Measurements from ENCODE around the gene EN1. TPM values are rescaled to one million over a fixed set of nuclear protein-coding genes. Genes with fewer than 3 reads are reported as not detected.

The EN1 gene
- total and polyA plus RNA-seq, 2 of the 4 experiments (the other 2 are of a cell fraction): not detected

- intact Hi-C loops (cut with micrococcal nuclease): no loop called here
- Histone ChIP-seq H2BK120ac (ENCODE audit: low read depth, low read length) (no peak overlapping the region), H3K9me1 (ENCODE audit: insufficient read depth, low read length) (no peaks in the 10 kb centered on the region), H2BK15ac (ENCODE audit: low read depth, low read length) (no peak overlapping the region), H3K36me3 (ENCODE audit: control insufficient read depth, insufficient read depth, low read length) (no peaks in the 10 kb centered on the region), H3K9ac (ENCODE audit: low read depth, low read length) (no peak overlapping the region), H4K5ac (ENCODE audit: low read depth, low read length) (no peak overlapping the region), H4K20me1 (ENCODE audit: insufficient read depth, low read length) (no peaks in the 10 kb centered on the region), H4K8ac (ENCODE audit: low read depth in 2 of 2, low read length in 2 of 2) (no peak overlapping the region), H4K91ac (ENCODE audit: insufficient read depth, low read depth, low read length) (no peak overlapping the region), H3K4me3 (ENCODE audit: insufficient read depth, low read depth, low read length) (no peak overlapping the region), H2BK5ac (ENCODE audit: low read depth, low read length, poor library complexity, severe bottlenecking) (no peak overlapping the region), H3K18ac (ENCODE audit: low read depth, low read length) (no peak overlapping the region), H2AK5ac (ENCODE audit: low read depth, low read length) (no peak overlapping the region), H3K56ac (ENCODE audit: extremely low read depth, insufficient read depth, low read length) (no peak overlapping the region), H3K23ac (ENCODE audit: low read depth, low read length) (no peak overlapping the region), H3K4me1 (ENCODE audit: control insufficient read depth, insufficient read depth, low read length) (no peaks in the 10 kb centered on the region), H2BK20ac (ENCODE audit: low read depth, low read length) (no peak overlapping the region), H2AFZ (replicated peaks; ENCODE audit: low read length, poor library complexity) (no peak overlapping the region), H3K27me3 (ENCODE audit: control insufficient read depth, insufficient read depth, low read length) (peaks cover 29% of the 10 kb centered on the region), H3K9me3 (ENCODE audit: control insufficient read depth, insufficient read depth, low read length) (no peaks in the 10 kb centered on the region), H3K4ac (ENCODE audit: low read depth, low read length) (no peak overlapping the region), H3K4me2 (ENCODE audit: low read depth, low read length) (no peak overlapping the region), H3K27ac (ENCODE audit: insufficient read depth, low read length) (no peak overlapping the region), H3K79me1 (ENCODE audit: low read depth in 1 of 2, low read length in 2 of 2) (no peaks in the 10 kb centered on the region), H2AK9ac (replicated peaks; ENCODE audit: low read depth, low read length, poor library complexity) (peak overlapping the region; percentile 42), H3K14ac (replicated peaks; ENCODE audit: low read depth, low read length) (no peak overlapping the region)
- TF ChIP-seq RFX5 (IDR thresholded peaks at IDR 0.05; ENCODE audit: low read depth, low read length): no peak
- TF ChIP-seq SMC3 (IDR thresholded peaks at IDR 0.05; ENCODE audit: low read depth, low read length): no peak
- TF ChIP-seq, protein P1, sequence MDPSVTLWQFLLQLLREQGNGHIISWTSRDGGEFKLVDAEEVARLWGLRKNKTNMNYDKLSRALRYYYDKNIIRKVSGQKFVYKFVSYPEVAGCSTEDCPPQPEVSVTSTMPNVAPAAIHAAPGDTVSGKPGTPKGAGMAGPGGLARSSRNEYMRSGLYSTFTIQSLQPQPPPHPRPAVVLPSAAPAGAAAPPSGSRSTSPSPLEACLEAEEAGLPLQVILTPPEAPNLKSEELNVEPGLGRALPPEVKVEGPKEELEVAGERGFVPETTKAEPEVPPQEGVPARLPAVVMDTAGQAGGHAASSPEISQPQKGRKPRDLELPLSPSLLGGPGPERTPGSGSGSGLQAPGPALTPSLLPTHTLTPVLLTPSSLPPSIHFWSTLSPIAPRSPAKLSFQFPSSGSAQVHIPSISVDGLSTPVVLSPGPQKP (IDR thresholded peaks at IDR 0.05; ENCODE audit: borderline replicate concordance, low read depth, low read length): no peak
- TF ChIP-seq CHD1 (IDR thresholded peaks at IDR 0.05; ENCODE audit: low read depth, low read length): no peak
- no peak for TF ChIP-seq FOS (IDR thresholded peaks at IDR 0.05; ENCODE audit: low read depth, low read length)
- TF ChIP-seq MAZ (IDR thresholded peaks at IDR 0.05; ENCODE audit: borderline replicate concordance, low read depth, low read length): no peak
- TF ChIP-seq POLR2A (IDR thresholded peaks at IDR 0.05; ENCODE audit: low read depth, low read length): no peak
- no TSS peak for BruUV-seq (replicated peaks)
- DNase-seq (no peak), ATAC-seq (ENCODE audit: low read depth) (no peak)
- ChIA-PET CTCF (no interaction called here), POLR2A (ENCODE audit: unreplicated experiment) (no interaction called here)
- 0% methylated on average over 1 of the region's 7 CpGs; no CpG with 5 or more reads in 1 of the 2 experiments for WGBS, 2 experiments (ENCODE audit: extremely low coverage in 2 of 2, insufficient read length in 1 of 2)
- in situ Hi-C loops (cut with MboI; ENCODE audit: low sequenced_read_pairs): no loop called here
- dilution Hi-C loops (cut with HindIII; ENCODE audit: low sequenced_read_pairs, unreplicated experiment): no loop called here
Measured at GRCh38 chr2:118810766-118811165, 36.7 kb downstream of the EN1 start.

Measured in IMR-90 (cell line).